NCI-H1694 treated with DMSO at 0.1 percent for 48 hours (cell line): ENCODE results near the gene OR2T1.
"Not testable (repeated sequence)": the region's sequence is repeated elsewhere in the genome, so short reads cannot be mapped to it uniquely, and the experiment has no call there.

ENCODE experiments used
- DNase-seq: peaks from one replicate; lab custom pipeline; 2025; lab: John Stamatoyannopoulos, UW

OR2T1 gene

GRCh38 chr1:248436303-248436702 is 33.5 kb downstream of the OR2T1 start:
- DNase-seq, result not testable (repeated sequence)

DNA sequence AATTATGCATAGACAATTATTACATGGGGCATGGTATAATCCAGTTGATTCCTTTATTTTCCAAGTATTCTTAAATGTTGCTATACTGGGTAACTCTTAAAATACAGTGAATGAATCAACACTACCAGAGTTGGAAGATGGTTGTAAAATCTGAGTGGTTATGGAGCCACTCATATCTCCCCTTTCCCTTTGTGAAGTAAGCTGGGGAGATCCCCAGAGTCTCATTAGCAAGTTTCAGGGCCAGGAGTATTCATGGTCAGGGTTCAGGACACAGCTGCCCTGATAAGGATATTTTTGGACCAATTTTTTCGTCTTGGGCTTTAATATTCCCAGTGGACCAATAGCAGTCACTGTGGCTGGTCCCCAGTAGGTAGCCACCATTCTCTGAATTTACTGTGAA is 35.8 kb downstream of the OR2T1 start:
- not testable (repeated sequence) for DNase-seq

DNA sequence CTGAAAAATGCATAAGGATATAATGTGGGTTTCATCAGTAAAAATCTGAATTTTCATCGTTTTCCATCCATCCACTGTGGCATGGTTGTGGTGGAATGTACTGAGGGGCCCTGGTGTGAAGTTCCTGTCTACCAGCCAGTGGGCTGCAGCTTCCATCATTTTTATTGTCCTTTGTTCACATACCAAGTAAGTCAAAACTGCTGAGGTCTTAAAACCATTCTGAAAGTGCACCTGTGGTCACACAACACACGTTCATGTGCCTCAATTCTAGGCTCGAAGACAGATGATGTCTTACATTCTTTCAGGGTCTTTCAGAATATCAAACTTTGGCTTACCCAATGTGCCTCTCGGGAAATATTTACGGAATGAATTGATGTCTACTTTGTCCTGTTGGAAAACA is 36.4 kb downstream of the OR2T1 start:
- not testable (repeated sequence) for DNase-seq

DNA sequence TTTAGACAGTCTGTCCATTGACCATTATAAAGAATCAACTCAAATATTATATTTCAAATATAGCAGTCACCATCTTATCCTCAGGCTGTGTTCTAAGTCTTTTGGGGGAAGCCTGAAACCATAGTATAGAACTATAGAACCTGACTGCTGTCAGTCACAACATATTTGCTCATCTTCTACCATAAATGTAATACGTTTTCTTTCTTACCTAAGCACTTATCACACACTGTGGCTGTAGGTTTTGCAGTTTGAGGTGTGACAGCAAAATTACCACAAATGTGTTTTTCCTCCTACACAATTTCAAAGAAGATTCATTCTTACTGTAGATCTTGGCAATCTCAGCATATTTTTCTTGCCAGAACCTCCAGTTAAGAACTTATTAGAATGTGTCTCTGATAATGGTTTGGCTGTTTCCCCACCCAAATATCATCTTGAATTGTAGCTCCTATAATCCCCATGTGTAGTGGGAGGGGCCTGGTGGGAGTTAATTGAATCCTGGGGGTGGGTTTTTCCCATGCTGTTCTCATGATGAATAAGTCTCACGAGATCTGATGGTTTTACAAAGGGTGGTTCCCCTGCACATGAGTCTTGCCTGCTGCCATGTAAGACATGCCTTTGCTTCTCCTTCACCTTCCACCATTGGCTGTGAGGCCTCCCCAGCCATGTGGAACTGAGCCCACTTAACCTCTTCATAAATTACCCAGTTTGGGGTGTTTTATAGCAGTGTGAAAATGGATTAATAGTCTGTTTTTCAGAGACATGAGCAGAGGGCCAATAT is 39.8 kb downstream of the OR2T1 start:
- not testable (repeated sequence) for DNase-seq

GRCh38 chr1:248444603-248445002 is 41.8 kb downstream of the OR2T1 start:
- DNase-seq, result not testable (repeated sequence)

GRCh38 chr1:248445399-248445798 is 42.6 kb downstream of the OR2T1 start, which contains the start of gene OR2T2:
OR2T2 (plus strand) TSS chr1:248445637; CDS start chr1:248452798, 7,161 bp downstream.
- not testable (repeated sequence) for DNase-seq

- not testable (repeated sequence) for DNase-seq
Measured at GRCh38 chr1:248448409-248449074, 45.7 kb downstream of the OR2T1 start.

DNA sequence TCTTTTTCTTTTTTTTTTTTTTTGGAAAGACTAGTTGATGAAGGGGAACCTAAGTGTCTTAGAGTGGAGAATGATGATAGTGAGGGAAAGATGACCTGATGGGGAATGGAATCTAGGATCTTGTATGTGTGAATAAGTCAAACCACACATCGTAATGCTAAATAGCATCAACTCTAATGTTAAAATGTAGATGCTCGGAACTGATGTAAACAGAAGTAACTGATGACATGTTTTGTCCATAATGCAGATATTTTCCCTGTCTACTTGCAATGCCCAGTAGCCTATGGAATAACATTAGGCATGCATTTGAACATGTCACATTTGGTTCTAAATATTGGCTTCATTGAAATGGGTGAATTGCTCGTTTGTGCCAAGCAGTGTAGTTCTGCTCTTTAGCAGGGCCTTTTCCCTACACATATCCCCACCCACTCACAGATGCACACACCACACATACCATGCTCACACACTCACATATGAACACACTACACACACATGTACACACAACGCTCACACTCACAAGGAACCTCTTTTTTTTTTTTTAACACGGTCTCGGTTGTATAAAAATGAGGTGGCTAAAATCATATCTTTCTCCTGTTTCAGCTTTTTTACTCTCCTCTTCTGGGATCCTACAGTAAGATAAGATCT is 47.1 kb downstream of the OR2T1 start:
- DNase-seq, result not testable (repeated sequence)

GRCh38 chr1:248450466-248451145 is 47.8 kb downstream of the OR2T1 start:
- not testable (repeated sequence) for DNase-seq

DNA sequence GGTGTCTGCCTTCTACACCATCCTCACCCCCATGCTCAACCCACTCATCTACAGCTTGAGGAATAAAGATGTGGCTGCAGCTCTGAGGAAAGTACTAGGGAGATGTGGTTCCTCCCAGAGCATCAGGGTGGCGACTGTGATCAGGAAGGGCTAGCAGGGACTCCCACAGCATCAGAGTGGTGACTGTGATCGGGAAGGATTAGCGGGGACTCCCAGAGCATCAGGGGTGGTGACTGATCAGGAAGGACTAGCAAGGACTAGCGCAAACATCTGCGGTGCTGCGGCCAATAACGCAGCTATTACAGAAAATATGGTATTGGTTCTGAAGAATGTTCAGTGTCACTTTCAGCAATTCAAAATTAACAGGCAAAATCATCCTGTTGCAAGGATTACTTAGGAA is 50.8 kb downstream of the OR2T1 start:
- not testable (repeated sequence) for DNase-seq

DNA sequence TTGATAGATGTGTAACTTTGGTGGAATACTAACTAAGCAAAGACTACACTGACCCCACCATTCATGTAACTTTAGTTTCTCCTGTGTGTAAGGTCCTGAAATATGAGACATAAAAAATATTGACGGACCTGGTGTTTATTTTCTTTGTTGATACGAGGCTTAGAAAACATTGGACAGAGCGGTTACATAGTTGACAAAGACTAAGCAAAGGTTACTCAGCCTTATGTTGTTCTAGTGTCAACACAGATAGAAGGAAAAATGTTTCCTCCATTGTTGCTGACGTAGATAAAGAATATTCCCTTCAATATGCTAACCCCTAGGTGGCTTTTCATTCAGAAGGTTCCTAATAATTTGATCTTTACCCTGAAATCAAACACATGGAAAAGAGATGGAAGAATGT is 52.2 kb downstream of the OR2T1 start:
- DNase-seq, result not testable (repeated sequence)

DNA sequence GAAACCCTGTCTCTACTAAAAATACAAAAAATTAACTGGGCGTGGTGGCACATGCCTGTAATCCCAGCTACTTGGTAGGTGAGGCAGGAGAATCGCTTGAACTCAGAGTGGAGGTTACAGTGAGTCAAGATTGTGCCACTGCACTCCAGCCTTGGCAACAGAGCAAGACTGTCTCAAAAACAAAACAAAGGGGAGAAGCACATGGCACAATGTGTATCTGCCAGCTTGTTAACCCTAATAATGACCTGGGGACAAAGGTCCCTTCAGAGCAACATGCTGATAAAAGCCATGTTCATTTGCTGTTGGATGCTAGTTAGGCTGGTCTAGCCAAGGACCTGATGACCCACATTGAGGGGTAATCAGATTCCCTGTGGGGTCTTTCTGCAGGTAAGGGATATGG is 53.8 kb downstream of the OR2T1 start:
- DNase-seq, result not testable (repeated sequence)
